GM18520 (cell line): Measurements from ENCODE around the gene VBP1.
"Not testable (repeated sequence)": the region's sequence is repeated elsewhere in the genome, so short reads cannot be mapped to it uniquely, and the experiment has no call there.

Experiments
- ATAC-seq: cut with Tn5 transposase; IDR thresholded peaks from one replicate; pipeline ENCODE4 v1.9.1; 2021; ENCODE audit not compliant: unreplicated experiment

The VBP1 gene, protein sequence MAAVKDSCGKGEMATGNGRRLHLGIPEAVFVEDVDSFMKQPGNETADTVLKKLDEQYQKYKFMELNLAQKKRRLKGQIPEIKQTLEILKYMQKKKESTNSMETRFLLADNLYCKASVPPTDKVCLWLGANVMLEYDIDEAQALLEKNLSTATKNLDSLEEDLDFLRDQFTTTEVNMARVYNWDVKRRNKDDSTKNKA

DNA sequence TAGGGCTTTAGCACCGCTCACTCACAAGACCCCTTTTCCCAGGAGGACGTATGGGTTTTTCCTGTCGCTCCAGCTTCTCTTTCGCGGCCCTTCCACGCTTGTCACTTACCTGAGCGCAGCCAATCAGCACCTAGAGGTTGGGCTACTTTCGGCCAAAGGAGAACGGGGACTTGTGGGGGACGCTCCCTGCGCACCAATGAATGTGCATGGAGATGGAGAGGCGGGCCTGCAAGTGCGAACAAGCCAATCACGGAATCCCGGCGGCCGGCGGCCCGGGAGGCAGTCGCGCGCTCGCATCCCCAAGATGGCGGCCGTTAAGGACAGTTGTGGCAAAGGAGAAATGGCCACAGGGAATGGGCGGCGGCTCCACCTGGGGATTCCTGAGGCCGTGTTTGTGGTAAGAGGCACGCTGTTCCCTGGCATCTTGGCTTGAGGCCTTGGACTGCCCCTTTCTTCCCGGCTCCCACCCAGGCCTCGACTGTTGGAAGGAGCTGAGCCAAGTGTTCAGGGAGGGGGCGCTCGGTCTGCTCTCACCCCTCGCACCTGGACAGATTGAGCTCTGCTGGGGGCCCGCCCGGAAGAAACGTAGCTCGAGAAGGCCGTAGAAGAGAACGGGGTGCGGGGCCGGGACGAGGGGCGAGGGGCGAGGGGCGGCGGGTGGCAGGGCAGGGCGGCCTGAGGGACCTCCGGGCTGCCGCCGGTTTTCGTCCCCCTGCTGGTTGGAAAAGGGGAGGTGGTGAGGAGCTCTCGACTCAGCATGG is at the start of gene VBP1:
Gene VBP1 (plus strand): TSS at position 282 of the 761 bp plus-strand sequence. CDS start 23 bp downstream, at position 305.
- peak; percentile 99 for ATAC-seq

DNA sequence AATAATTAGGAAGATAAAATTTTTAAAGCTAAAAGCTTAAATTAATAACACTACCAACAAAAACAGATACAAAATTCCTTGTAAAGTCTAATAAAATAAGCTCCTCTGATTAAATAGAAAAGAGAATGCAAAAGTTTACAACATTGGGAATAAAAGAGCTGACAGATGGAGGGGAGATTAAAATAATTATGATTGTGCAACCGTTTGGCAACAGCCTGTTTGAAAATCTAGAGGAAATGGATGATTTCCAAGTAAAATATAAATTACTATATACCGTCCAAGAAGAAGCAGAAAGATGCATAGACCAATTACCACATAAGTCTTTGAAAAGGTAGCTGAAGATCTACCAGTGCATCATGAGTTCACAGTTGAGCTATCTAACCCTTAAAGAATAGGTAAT is 46.4 kb upstream of the VBP1 start:
- no peak for ATAC-seq

DNA sequence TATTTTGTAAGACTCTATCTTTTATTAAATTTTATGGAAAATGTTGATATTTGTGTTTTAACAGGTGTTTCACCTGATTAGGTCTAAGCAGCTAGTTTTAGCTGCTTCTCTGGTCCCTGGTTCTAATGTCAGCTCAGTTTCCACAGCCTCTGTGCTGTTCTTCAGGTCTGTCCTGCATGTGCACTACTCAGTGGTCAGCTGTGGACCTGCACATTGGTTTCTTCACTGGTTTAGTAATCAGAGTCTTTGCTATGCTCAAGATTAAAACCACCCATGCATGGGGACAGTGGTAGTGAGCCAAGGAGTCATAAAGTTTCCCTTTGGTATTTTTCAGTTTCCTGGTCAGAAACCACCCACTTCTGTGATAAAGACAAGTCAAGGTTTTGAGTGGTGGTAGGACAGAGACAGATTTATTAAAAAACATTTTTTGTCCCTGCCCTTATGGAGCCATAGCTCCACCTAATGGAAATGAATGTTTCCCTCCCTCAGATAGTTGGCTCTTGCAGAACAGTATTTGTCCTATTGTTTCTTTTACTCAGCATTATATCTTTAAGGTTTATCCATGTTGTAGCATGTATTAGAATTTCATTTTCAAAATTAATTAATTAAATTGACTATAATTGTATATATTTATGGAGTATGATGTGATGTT is 36.8 kb upstream of the VBP1 start:
- ATAC-seq: no peak

DNA sequence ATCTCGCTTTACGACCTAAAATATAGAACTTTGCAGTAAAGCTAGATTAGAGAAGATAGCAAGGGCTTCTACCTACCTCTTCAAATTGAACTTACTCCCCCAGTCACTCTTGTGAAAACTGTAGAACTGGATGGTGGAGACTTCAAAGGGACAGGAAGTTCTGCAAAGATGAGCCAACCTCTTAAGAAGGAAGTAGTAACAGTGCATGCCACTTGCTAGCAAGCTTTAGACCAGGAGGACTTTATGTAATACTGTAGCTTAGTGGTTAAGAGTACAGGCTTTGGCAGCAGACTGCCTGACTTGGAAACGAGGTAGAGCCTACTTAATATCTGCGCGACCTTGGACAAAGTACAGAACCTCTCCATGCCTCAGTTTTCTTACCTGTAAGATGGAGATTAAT is 27.5 kb upstream of the VBP1 start:
- no peak for ATAC-seq

DNA sequence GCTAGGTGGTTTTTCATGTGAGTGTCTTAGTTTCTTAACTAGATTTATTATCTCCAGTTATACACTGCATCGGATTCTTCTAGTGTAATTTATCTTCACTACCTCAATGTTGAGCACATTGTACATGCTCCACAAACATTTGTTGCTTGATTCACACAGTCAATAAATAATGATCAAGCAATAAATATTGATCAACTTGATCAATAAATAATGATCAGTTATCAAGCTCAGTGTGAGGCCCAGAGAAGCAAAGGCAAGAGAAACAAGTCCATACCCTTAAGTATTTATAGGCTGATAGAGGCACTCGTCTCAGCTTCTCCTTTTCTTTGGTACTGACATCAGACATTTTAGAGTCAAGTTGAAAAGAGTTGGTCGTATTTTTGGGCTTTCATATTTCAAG is 5.1 kb upstream of the VBP1 start:
- ATAC-seq: no peak

DNA sequence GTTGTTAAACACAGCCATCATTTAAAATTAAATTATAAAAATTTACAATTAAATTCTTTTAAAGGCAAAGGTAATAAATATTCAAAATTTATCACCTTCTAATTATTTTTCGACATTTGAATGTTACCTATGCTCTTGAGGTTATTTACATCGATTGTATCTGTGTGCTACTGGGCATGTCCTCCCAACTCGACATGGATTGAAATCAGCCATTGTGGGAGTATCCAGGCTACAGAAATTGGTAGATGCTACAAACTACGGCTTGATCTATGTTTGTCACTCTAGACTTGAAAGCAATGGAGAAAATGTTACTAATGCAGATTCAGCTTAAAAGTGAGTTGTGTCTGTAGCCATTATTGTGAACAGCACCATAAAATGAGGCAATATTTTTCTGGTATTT is 2.5 kb upstream of the VBP1 start:
- ATAC-seq: no peak

DNA sequence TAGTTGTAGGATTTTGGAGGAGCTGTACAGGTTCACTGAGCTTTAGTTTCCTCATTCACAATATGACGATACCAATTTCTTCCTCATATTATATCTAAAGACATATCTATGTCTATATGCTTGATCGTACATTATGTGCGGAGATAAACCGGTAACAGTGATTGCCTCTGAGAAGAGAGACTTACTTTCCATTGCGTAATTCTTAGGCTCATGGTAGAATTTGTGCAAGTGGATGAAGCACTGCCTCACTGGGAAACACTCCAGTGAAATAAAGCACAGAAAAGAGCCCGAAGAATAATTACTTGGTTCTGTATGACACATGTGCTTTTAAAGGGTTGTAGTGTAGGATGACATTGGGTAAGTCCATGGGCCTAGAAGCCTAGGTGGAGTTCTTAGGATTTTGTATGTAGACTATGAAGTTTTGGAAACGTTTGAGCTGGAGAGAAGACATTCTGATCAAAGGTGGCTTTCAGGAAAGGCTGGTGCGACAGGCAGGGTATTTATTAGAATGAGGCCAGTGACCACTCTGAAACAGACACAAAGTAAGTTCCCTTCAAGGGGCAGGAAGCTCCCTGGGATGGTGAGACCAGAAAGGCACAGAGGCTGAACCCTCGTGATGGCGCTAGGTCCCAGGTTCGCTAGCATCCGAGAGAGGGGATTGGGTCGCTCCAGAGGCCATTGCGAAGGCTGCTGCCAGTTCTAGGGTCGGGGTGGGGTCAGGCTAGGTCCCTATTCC is 649 bp upstream of the VBP1 start:
- no peak for ATAC-seq

DNA sequence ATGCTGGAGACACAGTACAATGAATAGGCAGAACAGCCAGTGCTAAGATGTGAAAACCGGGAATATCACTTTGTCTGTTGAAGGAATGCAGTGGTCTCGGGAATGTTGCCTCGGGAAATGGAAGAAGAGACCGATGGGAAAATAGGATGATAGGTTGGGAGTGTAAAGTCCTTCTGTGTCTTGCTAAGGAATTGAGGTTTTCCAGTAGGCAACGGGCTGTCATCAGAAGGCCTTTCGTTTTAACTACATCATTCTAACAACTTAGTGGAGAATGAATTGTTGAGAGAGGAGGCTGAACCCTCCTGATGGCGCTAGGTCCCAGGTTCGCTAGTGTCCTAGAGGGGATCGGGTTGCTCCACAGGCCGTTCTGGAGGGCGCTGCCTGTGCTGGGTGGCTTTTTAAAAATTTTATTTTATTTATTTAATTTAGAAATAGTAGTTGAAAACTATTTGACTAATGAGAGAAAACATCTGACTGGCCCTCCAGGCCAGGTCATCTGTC is 730 bp downstream of the VBP1 start:
- ATAC-seq: no peak

DNA sequence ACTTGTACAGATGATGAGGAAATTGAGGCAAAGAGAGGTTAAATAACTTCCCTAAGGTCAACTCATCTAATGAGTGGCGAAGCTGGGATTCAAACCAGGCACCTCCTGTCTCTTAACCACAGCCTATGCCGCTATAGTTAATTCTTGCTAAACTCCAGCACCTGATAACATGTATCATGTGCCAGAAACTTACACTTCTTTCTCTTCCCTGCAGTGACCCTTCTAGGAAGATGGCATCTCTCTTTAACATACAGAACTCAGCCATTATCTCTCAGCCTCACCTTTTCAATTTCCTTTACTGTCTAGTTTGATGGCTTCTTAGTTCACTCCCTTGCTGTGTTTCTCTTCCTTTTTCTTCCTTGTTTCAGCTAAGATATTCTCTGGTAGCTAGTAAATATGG is 2.5 kb downstream of the VBP1 start:
- no peak for ATAC-seq

DNA sequence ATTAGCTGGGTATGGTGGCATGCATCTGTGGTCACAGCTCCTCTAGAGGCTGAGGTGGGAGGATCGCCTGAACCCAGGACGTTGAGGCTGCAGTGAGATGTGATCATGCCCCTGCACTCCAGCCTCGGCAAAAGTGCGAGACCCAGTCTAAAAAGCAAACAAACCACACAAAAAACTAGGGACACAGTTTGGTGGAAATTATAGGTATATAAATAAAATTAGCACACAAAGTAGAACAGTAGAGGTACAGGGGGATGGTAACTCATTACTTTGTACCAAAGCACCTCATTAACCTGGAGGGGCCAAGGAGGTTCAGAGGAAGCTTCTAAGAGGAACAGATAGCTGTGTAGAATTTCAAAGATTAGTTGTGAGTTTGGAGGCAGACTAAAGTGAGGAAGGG is 5.1 kb downstream of the VBP1 start:
- no peak for ATAC-seq

DNA sequence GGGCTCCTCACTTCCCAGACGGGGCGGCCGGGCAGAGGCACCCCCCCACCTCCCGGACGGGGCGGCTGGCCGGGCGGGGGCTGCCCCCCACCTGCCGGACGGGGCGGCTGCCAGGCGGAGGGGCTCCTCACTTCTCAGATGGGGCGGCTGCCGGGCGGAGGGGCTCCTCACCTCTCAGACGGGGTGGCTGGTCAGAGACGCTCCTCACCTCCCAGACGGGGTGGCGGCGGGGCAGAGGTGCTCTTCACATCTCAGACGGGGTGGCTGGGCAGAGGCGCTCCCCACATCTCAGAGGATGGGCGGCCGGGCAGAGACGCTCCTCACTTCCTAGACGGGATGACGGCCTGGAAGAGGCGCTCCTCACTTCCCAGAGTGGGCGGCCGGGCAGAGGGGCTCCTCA is 7.5 kb downstream of the VBP1 start:
- ATAC-seq: not testable (repeated sequence)

DNA sequence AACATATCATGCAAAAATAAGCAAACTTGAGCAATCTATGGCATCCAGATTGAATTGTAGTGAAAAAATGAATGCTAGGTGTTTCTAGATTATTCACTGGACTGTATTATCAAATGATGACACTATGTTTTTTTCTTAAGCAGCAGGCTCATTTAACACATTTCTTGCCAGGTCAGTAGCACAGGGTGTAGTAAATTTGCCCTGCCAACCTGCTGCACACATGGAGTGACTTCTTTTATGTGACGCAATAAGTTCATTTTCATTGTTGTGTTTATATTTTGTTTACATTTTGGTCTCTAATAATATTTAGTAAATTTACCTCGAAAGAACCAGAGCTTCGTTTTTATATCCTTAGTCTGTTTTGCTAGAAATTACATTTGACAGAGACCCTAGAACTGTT is 9.5 kb downstream of the VBP1 start:
- no peak for ATAC-seq

DNA sequence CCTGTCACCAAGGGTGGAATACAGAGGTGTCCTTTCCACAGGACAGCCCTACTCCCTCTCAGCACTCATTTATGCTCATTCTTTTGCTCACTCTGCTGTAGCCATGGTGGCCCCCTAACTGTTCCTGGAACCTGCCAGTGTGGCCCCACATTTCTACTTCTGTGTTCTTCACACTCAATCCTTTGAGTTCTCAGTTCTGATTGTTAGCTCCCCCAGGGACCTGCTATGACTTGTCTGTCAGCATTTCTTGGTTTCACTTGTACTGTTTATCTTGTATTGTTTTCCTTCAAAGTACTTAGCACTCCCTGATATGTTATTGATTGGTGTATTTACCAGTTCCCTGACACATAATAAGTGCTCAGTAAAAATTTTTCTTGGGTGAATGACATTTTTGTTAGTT is 14.9 kb downstream of the VBP1 start:
- ATAC-seq: peak; percentile 85

DNA sequence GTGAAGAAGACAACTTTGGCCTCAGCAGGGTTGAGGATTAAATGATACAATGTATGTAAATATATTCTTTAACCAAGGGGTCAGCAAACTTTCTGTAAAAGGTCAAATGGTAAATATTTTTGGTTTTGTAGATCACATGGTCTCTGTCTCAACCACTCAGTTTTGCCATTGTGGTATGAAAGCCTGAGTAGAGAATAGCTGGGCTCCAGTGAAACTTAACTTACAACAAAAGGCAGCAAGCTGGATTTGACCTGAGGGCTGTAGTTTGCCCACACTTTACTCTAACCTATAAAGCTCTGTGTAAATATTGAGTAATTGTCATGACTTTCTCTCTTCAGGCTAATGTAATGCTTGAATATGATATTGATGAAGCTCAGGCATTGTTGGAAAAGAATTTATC is 19.6 kb downstream of the VBP1 start:
- no peak for ATAC-seq

DNA sequence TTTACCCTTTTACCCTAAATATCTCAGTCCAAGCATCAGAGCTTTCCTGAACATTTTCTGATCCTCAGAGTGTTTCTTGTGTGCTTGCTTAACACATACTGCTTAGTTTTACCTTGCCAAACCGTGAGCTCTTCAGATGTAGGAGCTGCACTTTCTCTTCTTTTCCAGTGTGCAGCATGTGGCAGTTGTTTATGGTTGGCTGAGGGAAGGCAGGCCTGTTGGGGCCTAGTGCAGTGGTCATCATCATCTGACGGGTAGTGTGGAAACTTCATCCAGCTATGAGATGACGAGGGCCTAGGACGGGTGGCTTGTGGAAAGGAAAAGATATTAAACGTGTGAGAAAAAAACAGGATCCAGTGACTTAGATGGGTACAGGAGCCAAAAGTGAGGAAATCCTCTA is 21.5 kb downstream of the VBP1 start:
- ATAC-seq: no peak

DNA sequence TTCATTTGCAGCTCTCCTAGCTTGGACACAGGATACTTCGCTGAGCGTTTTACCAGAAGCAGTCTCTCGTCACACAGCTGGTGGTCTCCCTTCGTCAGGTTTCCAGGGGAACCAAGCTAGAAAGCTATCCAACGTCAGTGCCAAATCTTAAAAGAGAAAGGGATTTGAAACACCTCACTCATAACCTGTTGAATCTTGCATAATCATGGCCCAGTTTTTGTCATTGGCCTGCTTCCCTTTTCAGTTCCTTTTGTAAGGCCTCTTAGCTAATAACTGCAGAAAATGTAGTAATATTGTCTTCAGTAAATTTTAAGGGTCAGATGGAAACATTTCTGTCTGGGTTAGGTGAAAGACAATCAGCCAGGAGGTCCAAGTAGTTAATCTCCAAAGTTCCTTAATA is 26.0 kb downstream of the VBP1 start:
- no peak for ATAC-seq

DNA sequence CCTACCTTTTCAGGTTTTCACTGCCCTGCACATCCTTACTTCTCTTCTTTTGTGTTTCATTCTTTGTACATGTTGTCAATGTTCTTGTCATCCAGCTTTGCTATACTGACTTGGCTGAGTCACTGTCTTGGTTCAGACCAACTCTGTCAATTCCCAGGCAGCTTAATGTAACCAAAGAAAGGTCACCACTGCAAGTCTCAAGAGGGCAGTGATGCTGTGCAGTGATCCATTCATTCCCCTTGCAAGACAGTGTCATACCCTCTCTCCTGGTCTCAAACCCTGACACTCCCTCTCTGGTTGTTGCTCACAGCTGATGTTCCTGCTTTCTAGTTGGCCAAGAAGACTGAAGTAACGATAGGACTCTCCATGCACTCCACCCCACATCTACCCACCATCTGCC is 30.5 kb downstream of the VBP1 start:
- ATAC-seq: no peak

DNA sequence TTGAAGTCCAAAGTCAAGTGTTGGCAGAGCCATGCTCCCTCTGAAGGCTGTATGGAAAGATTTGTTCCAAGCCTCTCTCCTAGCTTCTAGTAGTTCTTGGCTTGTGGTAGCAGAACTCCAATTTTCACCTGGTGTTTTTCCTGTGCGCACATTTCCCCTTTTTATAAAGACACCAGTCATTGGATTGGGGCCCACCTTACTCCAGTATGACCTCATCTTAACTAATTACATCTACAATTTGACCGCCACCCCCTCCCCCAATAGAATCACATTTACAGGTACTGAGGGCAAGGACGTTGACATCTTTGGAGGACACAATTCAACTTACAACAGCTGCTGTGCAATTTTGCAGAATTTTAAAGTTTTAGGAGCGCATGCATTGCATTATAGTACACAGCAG is 31.2 kb downstream of the VBP1 start:
- no peak for ATAC-seq

DNA sequence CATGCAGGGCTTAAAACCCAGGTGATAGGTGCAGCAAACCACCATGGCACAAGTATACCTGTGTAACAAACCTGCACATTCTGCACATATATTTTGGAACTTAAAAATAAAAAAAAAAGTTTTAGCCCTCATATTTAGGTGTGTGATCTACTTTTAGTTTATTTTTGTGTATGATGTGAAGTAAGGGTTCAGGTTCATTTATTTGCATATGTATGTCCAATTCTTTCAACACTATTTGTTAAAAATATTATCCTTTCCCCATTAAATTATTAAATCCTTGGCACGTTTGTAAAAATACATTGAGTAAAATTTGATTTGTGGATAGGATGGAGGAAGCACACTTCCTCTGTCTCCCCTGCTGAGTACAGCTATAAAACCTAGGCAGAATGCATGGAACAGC is 35.1 kb downstream of the VBP1 start:
- no peak for ATAC-seq

DNA sequence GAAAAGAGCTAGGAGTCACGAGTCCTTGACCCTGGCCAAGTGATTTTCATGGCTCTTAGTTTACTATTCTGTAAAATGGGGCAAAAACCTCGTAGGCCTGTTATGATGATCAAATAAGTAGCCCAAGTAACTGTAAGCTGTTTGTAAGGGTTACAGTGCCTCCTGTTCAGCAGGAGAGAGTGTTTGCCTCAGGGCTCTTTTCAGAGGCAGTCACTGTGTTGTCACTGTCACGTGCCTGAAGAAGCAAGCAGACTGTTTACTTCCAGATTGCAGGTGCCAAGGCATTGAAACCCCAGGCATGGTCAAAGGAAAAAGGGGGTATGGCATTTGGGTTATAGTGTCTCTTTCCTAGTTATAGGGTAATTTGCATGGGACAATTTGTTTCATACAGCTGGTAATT is 43.5 kb downstream of the VBP1 start:
- no peak for ATAC-seq

DNA sequence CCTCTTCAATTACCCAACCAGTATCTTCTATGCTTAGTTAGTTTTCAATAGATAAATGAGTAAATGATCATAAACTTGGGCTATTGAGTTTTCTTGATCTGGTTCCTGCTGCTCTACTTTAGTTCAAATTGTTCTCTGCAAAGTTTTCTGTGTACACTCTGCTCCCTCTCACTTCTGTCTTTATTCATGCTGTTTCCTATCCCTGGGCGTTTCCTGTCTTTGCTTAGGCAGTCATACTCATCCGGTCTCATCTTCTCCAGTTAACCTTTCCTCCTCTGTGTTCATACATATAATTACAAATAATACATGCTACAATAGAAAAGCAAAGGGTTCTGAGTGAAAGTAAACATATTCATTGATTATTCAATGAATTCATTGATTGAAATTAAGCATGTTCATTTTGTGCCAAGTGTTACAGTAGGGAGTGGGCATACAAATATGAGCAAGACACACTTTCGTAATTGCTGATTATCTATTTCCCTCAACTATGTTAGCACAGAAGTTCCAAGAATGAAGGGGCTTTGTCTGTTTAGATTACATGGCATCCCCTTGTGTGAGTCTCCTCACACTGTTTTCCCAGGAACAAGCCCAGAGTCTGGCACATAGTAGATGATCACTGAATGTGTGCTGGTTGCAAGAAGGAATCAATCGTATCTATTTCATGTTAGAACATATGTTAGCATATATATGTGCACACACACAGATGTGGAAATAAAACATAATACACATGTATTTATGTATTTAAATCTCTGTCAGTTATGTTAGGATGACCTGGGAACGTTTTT is 46.9 kb downstream of the VBP1 start:
- ATAC-seq: no peak
